GM12891 (cell line): Measurements from ENCODE around the gene KIAA0825.

Experiments
- DNase-seq: peaks from one replicate; pipeline ENCODE4 v3.0.0; 2011; ENCODE audit warnings: low spot score; ENCODE audit not compliant: insufficient read length
- FAIRE-seq: peaks from 2 replicates; lab custom pipeline; 2011; peaks lifted over from hg19 to GRCh38; lab: Jason Lieb, UNC
- PAX5 ChIP-seq: IDR thresholded peaks from 2 replicates; pipeline ENCODE4 v1.6.1; 2011; ENCODE audit warnings: low read length, moderate library complexity, mild to moderate bottlenecking; ENCODE audit not compliant: insufficient read depth, severe bottlenecking
- POLR2A ChIP-seq: IDR thresholded peaks from 2 replicates; pipeline ENCODE4 v1.6.1; 2011; ENCODE audit warnings: low read depth, low read length, control low read depth
- POLR2AphosphoS5 ChIP-seq: IDR thresholded peaks from 2 replicates; pipeline ENCODE4 v1.6.1; 2011; ENCODE audit warnings: low read depth, low read length, control low read depth
- POU2F2 ChIP-seq: IDR thresholded peaks from 2 replicates; pipeline ENCODE4 v1.6.1; 2011; ENCODE audit warnings: low read depth, mild to moderate bottlenecking, control low read depth, low read length, moderate library complexity
- SPI1 ChIP-seq: IDR thresholded peaks from 2 replicates; pipeline ENCODE4 v1.6.1; 2011; ENCODE audit warnings: low read depth, low read length, control low read depth
- TAF1 ChIP-seq: IDR thresholded peaks from 2 replicates; pipeline ENCODE4 v1.6.1; 2011; ENCODE audit warnings: low read depth, low read length, control low read depth

Gene KIAA0825

GRCh38 chr5:94209774-94210355 is 408.5 kb downstream of the KIAA0825 start:
- TF ChIP-seq PAX5 (no peak), POU2F2 (no peak), POLR2AphosphoS5 (no peak), TAF1 (no peak), SPI1 (no peak), POLR2A (no peak)
- FAIRE-seq (no peak), DNase-seq (no peak)

GRCh38 chr5:94209272-94209671 is 409.1 kb downstream of the KIAA0825 start:
- DNase-seq (no peak), FAIRE-seq (no peak)
- TF ChIP-seq POLR2A (no peak), POLR2AphosphoS5 (no peak), TAF1 (no peak), PAX5 (no peak), SPI1 (no peak), POU2F2 (no peak)

GRCh38 chr5:94199566-94199965 is 418.8 kb downstream of the KIAA0825 start:
- TF ChIP-seq SPI1 (no peak), POU2F2 (no peak), PAX5 (no peak), TAF1 (no peak), POLR2A (no peak), POLR2AphosphoS5 (no peak)
- FAIRE-seq (no peak), DNase-seq (no peak)

- FAIRE-seq (no peak), DNase-seq (no peak)
- TF ChIP-seq POU2F2 (no peak), SPI1 (no peak), POLR2A (no peak)
Observed at GRCh38 chr5:94197970-94198369, 420.4 kb downstream of the KIAA0825 start.

- FAIRE-seq: no peak
Observed at GRCh38 chr5:94196953-94197352, 421.5 kb downstream of the KIAA0825 start.

GRCh38 chr5:94192658-94193391 is 425.6 kb downstream of the KIAA0825 start:
- DNase-seq (no peak), FAIRE-seq (peak; percentile 38)
- TF ChIP-seq SPI1: peak; percentile 82
- no peak for TF ChIP-seq POLR2AphosphoS5
- no peak for TF ChIP-seq TAF1
- no peak for TF ChIP-seq POLR2A
- no peak for TF ChIP-seq PAX5

More at GRCh38 chr5:94196953-94197352, 421.5 kb downstream of the KIAA0825 start:
- DNase-seq: no peak
- TF ChIP-seq POLR2AphosphoS5: no peak
- TF ChIP-seq PAX5: no peak
- no peak for TF ChIP-seq POU2F2
- no peak for TF ChIP-seq SPI1
- TF ChIP-seq TAF1: no peak
- no peak for TF ChIP-seq POLR2A

GRCh38 chr5:94191604-94192003 is 426.8 kb downstream of the KIAA0825 start:
- no peak for DNase-seq
- FAIRE-seq: no peak
- TF ChIP-seq SPI1 (no peak), POU2F2 (no peak), PAX5 (no peak), POLR2AphosphoS5 (no peak)

- no peak for TF ChIP-seq SPI1
- DNase-seq (no peak), FAIRE-seq (no peak)
Observed at GRCh38 chr5:94188725-94189124, 429.7 kb downstream of the KIAA0825 start.

- DNase-seq (no peak), FAIRE-seq (no peak)
- TF ChIP-seq POLR2A: no peak
- TF ChIP-seq PAX5: no peak
- no peak for TF ChIP-seq POLR2AphosphoS5
- no peak for TF ChIP-seq SPI1
- no peak for TF ChIP-seq POU2F2
- TF ChIP-seq TAF1: no peak
Observed at GRCh38 chr5:94184870-94185269, 433.5 kb downstream of the KIAA0825 start.

GRCh38 chr5:94181895-94182294 is 436.5 kb downstream of the KIAA0825 start:
- FAIRE-seq (no peak), DNase-seq (no peak)
- TF ChIP-seq PAX5 (no peak), POLR2A (no peak), POU2F2 (no peak), TAF1 (no peak), SPI1 (no peak), POLR2AphosphoS5 (no peak)
